BLaER1 (cell line): Measurements from ENCODE around the gene FSIP2.

Experiments
- H3K27ac ChIP-seq: shearing (Covaris generic); formaldehyde crosslinking; 2 replicates; pipeline ENCODE4 v1.8.1; 2022
- H3K27me3 ChIP-seq: shearing (Covaris generic); formaldehyde crosslinking; 2 replicates; pipeline ENCODE4 v1.8.1; 2022
- H3K36me3 ChIP-seq: shearing (Covaris generic); formaldehyde crosslinking; 2 replicates; pipeline ENCODE4 v1.8.1; 2022
- H3K4me1 ChIP-seq: shearing (Covaris generic); formaldehyde crosslinking; 2 replicates; pipeline ENCODE4 v1.8.1; 2022
- H3K4me2 ChIP-seq: shearing (Covaris generic); formaldehyde crosslinking; 2 replicates; pipeline ENCODE4 v1.8.1; 2022
- H3K4me3 ChIP-seq: shearing (Covaris generic); formaldehyde crosslinking; 2 replicates; pipeline ENCODE4 v1.8.1; 2022
- H3K9ac ChIP-seq: shearing (Covaris generic); formaldehyde crosslinking; 2 replicates; pipeline ENCODE4 v1.8.1; 2022
- H3K9me3 ChIP-seq: shearing (Covaris generic); formaldehyde crosslinking; 2 replicates; pipeline ENCODE4 v1.8.1; 2022
- H4K20me1 ChIP-seq: shearing (Covaris generic); formaldehyde crosslinking; 2 replicates; pipeline ENCODE4 v1.8.1; 2022
- Cebpa-rat ChIP-seq: shearing (Covaris generic); IDR thresholded peaks from 2 replicates; pipeline ENCODE4 v1.8.1; 2022

The FSIP2 gene

DNA sequence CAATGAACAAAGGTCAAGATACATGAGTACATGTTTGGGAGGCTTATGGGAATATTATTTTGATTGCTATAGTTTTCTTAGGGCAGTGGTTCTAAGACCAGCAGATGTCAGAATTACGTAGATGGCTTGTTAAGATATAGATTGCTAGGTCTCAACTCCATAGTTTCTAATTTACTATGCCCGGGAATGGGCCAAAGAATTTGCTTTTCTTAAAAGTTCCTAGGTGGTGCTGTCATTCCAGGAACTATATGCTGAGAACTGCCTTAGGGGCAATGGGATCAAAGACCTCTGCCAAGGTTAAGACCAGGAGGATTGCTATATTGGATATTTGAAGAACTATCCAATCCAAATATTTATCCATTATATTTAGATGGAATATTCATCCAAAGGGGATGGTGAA lies 141.8 kb downstream of the FSIP2 start:
- no peaks in the 10 kb centered on the region for H3K27me3 ChIP-seq
- H3K4me2 ChIP-seq = no peak overlapping the region
- H3K9ac ChIP-seq = no peak overlapping the region
- no peaks in the 10 kb centered on the region for H4K20me1 ChIP-seq
- H3K4me3 ChIP-seq = no peak overlapping the region
- no peak overlapping the region for H3K27ac ChIP-seq
- TF ChIP-seq Cebpa-rat = no peak
- H3K9me3 ChIP-seq = peaks cover 15% of the 10 kb centered on the region; the same call in 1 of the 2 replicates
- H3K36me3 ChIP-seq = no peaks in the 10 kb centered on the region
- H3K4me1 ChIP-seq = peaks cover 4% of the 10 kb centered on the region
